SK-N-SH treated with all-trans-retinoic acid at 6 μM for 48 hours (cell line): ENCODE measurements around the gene XYLB.

Source experiments
- ATAC-seq: fragments of 200-7000 bp; cut with Tn5 transposase; 3 replicates; pipeline ENCODE4 v1.9.1; 2020; ENCODE audit warnings: mild to moderate bottlenecking, moderate library complexity
- ARNTL ChIP-seq: fragments of 450-650 bp; formaldehyde crosslinking; IDR thresholded peaks from 2 replicates; pipeline ENCODE4 v1.5.0; 2020; ENCODE audit warnings: low read depth, mild to moderate bottlenecking, moderate library complexity, borderline replicate concordance
- BACH2 ChIP-seq: fragments of 250-450 bp; sonication (Bioruptor Pico); IDR thresholded peaks from 2 replicates; pipeline ENCODE4 v1.9.0; 2021; ENCODE audit warnings: mild to moderate bottlenecking, borderline replicate concordance
- CSDC2 ChIP-seq: fragments of 250-450 bp; sonication (Bioruptor Pico); IDR thresholded peaks from 2 replicates; pipeline ENCODE4 v1.5.0; 2020; ENCODE audit warnings: mild to moderate bottlenecking, moderate library complexity
- ESRRG ChIP-seq: fragments of 250-450 bp; sonication (Bioruptor Pico); IDR thresholded peaks from 2 replicates; pipeline ENCODE4 v1.6.1; 2021; ENCODE audit warnings: mild to moderate bottlenecking
- GLIS3 ChIP-seq: fragments of 250-450 bp; sonication (Bioruptor Pico); IDR thresholded peaks from 2 replicates; pipeline ENCODE4 v1.5.0; 2020; ENCODE audit warnings: mild to moderate bottlenecking, moderate library complexity
- ISL1 ChIP-seq: fragments of 250-450 bp; sonication (Bioruptor Pico); IDR thresholded peaks from 2 replicates; pipeline ENCODE4 v2.1.2; 2022; ENCODE audit warnings: mild to moderate bottlenecking, moderate library complexity
- OSR1 ChIP-seq: fragments of 250-450 bp; sonication (Bioruptor Pico); IDR thresholded peaks from 2 replicates; pipeline ENCODE4 v1.8.0; 2022; ENCODE audit warnings: moderate library complexity, mild to moderate bottlenecking, inconsistent platforms
- PATZ1 ChIP-seq: fragments of 250-450 bp; sonication (Bioruptor Pico); IDR thresholded peaks from 2 replicates; pipeline ENCODE4 v1.8.0; 2020; ENCODE audit warnings: mild to moderate bottlenecking, moderate library complexity, borderline replicate concordance
- POU6F1 ChIP-seq: fragments of 250-450 bp; sonication (Bioruptor Pico); IDR thresholded peaks from 2 replicates; pipeline ENCODE4 v1.8.0; 2021; ENCODE audit warnings: low read depth, mild to moderate bottlenecking, moderate library complexity, borderline replicate concordance
- PPARA ChIP-seq: fragments of 250-450 bp; sonication (Bioruptor Pico); IDR thresholded peaks from 2 replicates; pipeline ENCODE4 v1.5.0; 2020; ENCODE audit warnings: mild to moderate bottlenecking, borderline replicate concordance
- RARB ChIP-seq: fragments of 250-450 bp; sonication (Bioruptor Pico); IDR thresholded peaks from 2 replicates; pipeline ENCODE4 v1.8.0; 2021; ENCODE audit warnings: mild to moderate bottlenecking, moderate library complexity
- SNAI2 ChIP-seq: fragments of 250-450 bp; sonication (Bioruptor Pico); IDR thresholded peaks from 2 replicates; pipeline ENCODE4 v1.5.0; 2020; ENCODE audit warnings: mild to moderate bottlenecking, moderate library complexity
- TCF4 ChIP-seq: fragments of 250-450 bp; sonication (Bioruptor Pico); IDR thresholded peaks from 2 replicates; pipeline ENCODE4 v1.8.0; 2021; ENCODE audit warnings: mild to moderate bottlenecking, moderate library complexity, borderline replicate concordance
- TSHZ2 ChIP-seq: fragments of 250-450 bp; sonication (Bioruptor Pico); IDR thresholded peaks from 2 replicates; pipeline ENCODE4 v1.5.0; 2020; ENCODE audit warnings: mild to moderate bottlenecking, moderate library complexity
- ZC3H10 ChIP-seq: fragments of 250-450 bp; sonication (Bioruptor Pico); IDR thresholded peaks from 2 replicates; pipeline ENCODE4 v1.5.1; 2021; ENCODE audit warnings: mild to moderate bottlenecking, moderate library complexity
- ZFP3 ChIP-seq: fragments of 250-450 bp; sonication (Bioruptor Pico); IDR thresholded peaks from 2 replicates; pipeline ENCODE4 v1.5.0; 2020; ENCODE audit warnings: mild to moderate bottlenecking, moderate library complexity
- ZFP30 ChIP-seq: fragments of 450-650 bp; formaldehyde crosslinking; IDR thresholded peaks from 2 replicates; pipeline ENCODE4 v1.5.0; 2022; ENCODE audit warnings: mild to moderate bottlenecking, moderate library complexity
- ZNF565 ChIP-seq: fragments of 450-650 bp; formaldehyde crosslinking; conservative IDR thresholded peaks from 2 replicates; pipeline ENCODE4 v1.5.0; 2020; ENCODE audit warnings: low read depth, mild to moderate bottlenecking, moderate library complexity
- ZNF70 ChIP-seq: fragments of 450-650 bp; formaldehyde crosslinking; IDR thresholded peaks from 2 replicates; pipeline ENCODE4 v1.5.0; 2020; ENCODE audit warnings: mild to moderate bottlenecking, moderate library complexity
- ZNF8 ChIP-seq: fragments of 450-650 bp; formaldehyde crosslinking; IDR thresholded peaks from 2 replicates; pipeline ENCODE4 v1.5.0; 2020; ENCODE audit warnings: mild to moderate bottlenecking, moderate library complexity

The XYLB gene

GRCh38 chr3:38396239-38396638, 49.7 kb downstream of the XYLB start:
- TF ChIP-seq GLIS3 (CRISPR knock-in tag) (no peak), ZNF8 (CRISPR knock-in tag) (no peak), ISL1 (CRISPR knock-in tag) (no peak)
- no peak for ATAC-seq

- TF ChIP-seq RARB (CRISPR knock-in tag): no peak
- no peak for TF ChIP-seq TCF4
- no peak for TF ChIP-seq ARNTL (CRISPR knock-in tag)
- TF ChIP-seq ZFP3 (CRISPR knock-in tag): no peak
- no peak for TF ChIP-seq GLIS3 (CRISPR knock-in tag)
- TF ChIP-seq OSR1: no peak
- TF ChIP-seq ESRRG (CRISPR knock-in tag): no peak
- TF ChIP-seq ZNF8 (CRISPR knock-in tag): no peak
- TF ChIP-seq ZNF70 (CRISPR knock-in tag): no peak
- TF ChIP-seq SNAI2 (CRISPR knock-in tag): no peak
- no peak for TF ChIP-seq BACH2 (CRISPR knock-in tag)
- no peak for TF ChIP-seq POU6F1
- no peak for TF ChIP-seq ZNF565 (CRISPR knock-in tag)
- no peak for TF ChIP-seq CSDC2 (CRISPR knock-in tag)
- no peak for TF ChIP-seq ZFP30 (CRISPR knock-in tag)
- no peak for ATAC-seq
These were observed 50.3 kb downstream of the XYLB start for GRCh38 chr3:38396861-38397260.

- TF ChIP-seq PPARA (CRISPR knock-in tag) (no peak), POU6F1 (no peak), ZFP30 (CRISPR knock-in tag) (no peak), ESRRG (CRISPR knock-in tag) (no peak), SNAI2 (CRISPR knock-in tag) (no peak), PATZ1 (CRISPR knock-in tag) (no peak), ZNF8 (CRISPR knock-in tag) (no peak), ISL1 (CRISPR knock-in tag) (no peak), RARB (CRISPR knock-in tag) (no peak)
- peak; percentile 63; the same call in 2 of the 3 replicates for ATAC-seq
These were observed 50.7 kb downstream of the XYLB start for GRCh38 chr3:38397320-38397719.

GRCh38 chr3:38401246-38401962, 54.8 kb downstream of the XYLB start:
- no peak for ATAC-seq
- TF ChIP-seq ISL1 (CRISPR knock-in tag) (no peak), BACH2 (CRISPR knock-in tag) (no peak), ZFP3 (CRISPR knock-in tag) (no peak), ZFP30 (CRISPR knock-in tag) (no peak), ZC3H10 (no peak), CSDC2 (CRISPR knock-in tag) (no peak), TSHZ2 (CRISPR knock-in tag) (no peak), POU6F1 (no peak)
- TF ChIP-seq, all 23 proteins: peak for 0
